HAP-1 (cell line): ENCODE measurements around the gene MAN1B1.

Experiments used
- DNase-seq, 2 experiments: peaks; one replicate each; pipeline ENCODE4 v3.0.0-alpha.2; 2016 to 2020; ENCODE audit warnings: low spot score in 2 of 2
- H3K27me3 ChIP-seq: fragments of 250-450 bp; sonication (Bioruptor Pico); 2 replicates; pipeline ENCODE4 v1.5.1; 2020; ENCODE audit warnings: low read depth, mild to moderate bottlenecking, moderate library complexity
- H3K36me3 ChIP-seq: fragments of 250-450 bp; sonication (Bioruptor Pico); replicated peaks from 2 replicates; pipeline ENCODE4 v1.5.1; 2020; ENCODE audit warnings: mild to moderate bottlenecking
- H3K4me1 ChIP-seq: fragments of 250-450 bp; sonication (Bioruptor Pico); 2 replicates; pipeline ENCODE4 v1.5.1; 2020; ENCODE audit warnings: mild to moderate bottlenecking
- H3K4me3 ChIP-seq: fragments of 250-450 bp; sonication (Bioruptor Pico); 2 replicates; pipeline ENCODE4 v1.5.1; 2020; ENCODE audit warnings: mild to moderate bottlenecking, moderate library complexity
- H3K9me3 ChIP-seq: fragments of 250-450 bp; sonication (Bioruptor Pico); 2 replicates; pipeline ENCODE4 v1.5.1; 2020; ENCODE audit warnings: mild to moderate bottlenecking, moderate library complexity
- in situ Hi-C: fragments of 300-500 bp; cut with MboI; formaldehyde crosslinking; loops from 3 replicates; pipeline ENCODE4 v1.14.3; 2020; ENCODE audit warnings: low sequenced_read_pairs, inconsistent platforms, mixed read lengths

MAN1B1 gene

GRCh38 chr9:137136261-137136880 is 49.6 kb downstream of the MAN1B1 start:
- in situ Hi-C loops: no loop called here
- H3K36me3 ChIP-seq: no peaks in the 10 kb centered on the region
- H3K4me3 ChIP-seq: no peak overlapping the region
- no peaks in the 10 kb centered on the region for H3K4me1 ChIP-seq
- peaks cover 48% of the 10 kb centered on the region for H3K27me3 ChIP-seq
- H3K9me3 ChIP-seq: no peaks in the 10 kb centered on the region
- no peak for DNase-seq

DNA sequence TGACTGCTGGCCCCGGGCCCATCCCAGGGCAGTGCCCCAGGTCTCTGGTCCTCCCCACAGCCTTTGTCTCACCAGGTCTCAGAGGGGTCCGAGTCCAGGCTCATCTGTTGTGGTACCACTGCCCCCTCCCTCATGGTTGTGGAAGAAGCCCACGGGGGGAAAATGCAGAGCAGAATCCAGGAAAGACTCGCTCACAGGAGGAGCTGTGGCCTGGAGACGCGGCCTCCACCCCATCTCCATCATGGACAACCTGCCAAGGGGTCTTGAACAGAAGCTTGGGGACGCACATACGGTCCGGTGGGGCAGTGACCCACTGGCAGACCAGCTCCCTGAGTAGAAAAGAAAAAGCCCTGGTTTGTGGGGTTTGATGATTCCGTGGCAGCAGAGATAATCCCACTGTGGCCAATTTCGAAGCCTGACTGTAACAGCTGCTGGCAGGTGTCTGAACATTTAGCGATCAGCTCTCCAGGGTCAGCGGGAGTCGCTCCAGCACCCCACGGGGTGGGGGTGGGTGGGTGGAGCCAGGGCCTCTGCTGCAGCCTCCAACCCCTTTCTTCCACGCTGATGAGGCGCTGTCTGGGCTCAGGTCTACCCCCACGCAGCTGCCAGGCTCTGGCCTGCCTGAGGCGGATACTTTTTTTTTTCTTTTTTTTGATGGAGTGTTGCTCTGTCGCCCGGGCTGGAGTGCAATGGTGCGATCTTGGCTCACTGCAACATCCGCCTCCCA is 50.3 kb downstream of the MAN1B1 start:
- no peaks in the 10 kb centered on the region for H3K9me3 ChIP-seq
- no peaks in the 10 kb centered on the region for H3K36me3 ChIP-seq
- no peaks in the 10 kb centered on the region for H3K4me1 ChIP-seq
- peaks cover 55% of the 10 kb centered on the region for H3K27me3 ChIP-seq
- no peak for DNase-seq
- in situ Hi-C loops: no loop called here
- no peak overlapping the region for H3K4me3 ChIP-seq

- Histone ChIP-seq H3K27me3 (peaks cover 64% of the 10 kb centered on the region), H3K4me1 (no peaks in the 10 kb centered on the region), H3K9me3 (no peaks in the 10 kb centered on the region), H3K36me3 (no peaks in the 10 kb centered on the region), H3K4me3 (no peak overlapping the region)
- peak in 1 of 2 experiments; percentile 57 for DNase-seq
- in situ Hi-C loops: no loop called here
Measured at GRCh38 chr9:137138058-137138721, 51.4 kb downstream of the MAN1B1 start.

GRCh38 chr9:137138722-137139467 is 52.1 kb downstream of the MAN1B1 start, which contains the start of gene GRIN1:
TSS of gene GRIN1 (plus strand) at chr9:137139154. CDS start at chr9:137139487, 333 bp downstream.
- Histone ChIP-seq H3K9me3 (no peaks in the 10 kb centered on the region), H3K4me1 (no peaks in the 10 kb centered on the region), H3K27me3 (peaks cover 71% of the 10 kb centered on the region), H3K4me3 (no peak within 1 kb of the TSS), H3K36me3 (no peaks in the 10 kb centered on the region)
- DNase-seq: peak in 1 of 2 experiments; percentile 62
- in situ Hi-C loops: no loop called here

GRCh38 chr9:137139468-137140150 is 52.8 kb downstream of the MAN1B1 start:
- in situ Hi-C loops: no loop called here
- no peaks in the 10 kb centered on the region for H3K36me3 ChIP-seq
- H3K4me3 ChIP-seq: no peak overlapping the region
- DNase-seq: no peak
- no peaks in the 10 kb centered on the region for H3K9me3 ChIP-seq
- peaks cover 75% of the 10 kb centered on the region for H3K27me3 ChIP-seq
- no peaks in the 10 kb centered on the region for H3K4me1 ChIP-seq

DNA sequence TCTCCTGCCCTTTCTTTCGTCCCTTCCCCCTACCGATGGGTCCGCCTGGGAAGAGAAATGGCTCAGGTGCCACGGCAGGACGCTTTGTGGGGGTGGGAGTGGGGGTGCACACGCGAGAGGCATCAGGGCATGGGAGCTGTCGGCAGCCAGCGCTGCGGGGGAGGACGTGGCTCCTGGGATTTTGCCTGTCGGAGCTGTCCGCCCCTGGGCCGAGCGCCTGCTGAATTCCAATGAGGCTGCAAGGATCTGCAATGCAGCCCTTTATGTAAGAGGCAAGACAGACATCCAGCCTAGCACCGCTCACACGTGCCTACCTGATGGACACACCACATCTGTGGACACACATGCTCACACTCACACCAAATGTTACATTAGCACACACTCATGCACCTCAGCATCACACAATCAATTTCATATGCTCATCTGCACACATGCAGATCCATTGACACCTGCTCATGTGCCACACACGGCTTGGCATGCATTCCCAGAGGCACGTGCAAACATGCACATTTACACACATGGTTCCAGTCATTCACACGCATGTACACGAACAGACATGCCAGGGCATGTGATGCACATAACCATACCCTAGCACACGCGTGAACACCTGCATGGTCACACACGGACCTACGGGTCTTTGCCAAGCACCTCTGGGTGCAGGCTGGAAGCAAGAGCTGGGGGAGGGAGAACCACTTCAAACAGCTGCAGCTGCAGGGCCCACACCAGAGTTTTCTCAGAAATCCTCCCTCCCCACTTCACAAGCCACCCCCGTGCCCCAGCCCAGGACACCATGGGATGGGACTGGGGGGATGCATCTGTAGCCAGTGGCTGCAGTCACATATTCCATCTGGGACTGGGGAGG is 53.6 kb downstream of the MAN1B1 start:
- H3K27me3 ChIP-seq: peaks cover 75% of the 10 kb centered on the region
- H3K4me1 ChIP-seq: no peaks in the 10 kb centered on the region
- in situ Hi-C loops: no loop called here
- DNase-seq: no peak
- H3K36me3 ChIP-seq: no peaks in the 10 kb centered on the region
- H3K4me3 ChIP-seq: no peak overlapping the region
- H3K9me3 ChIP-seq: no peaks in the 10 kb centered on the region

GRCh38 chr9:137141050-137141810 is 54.4 kb downstream of the MAN1B1 start:
- in situ Hi-C loops: no loop called here
- H3K36me3 ChIP-seq: no peaks in the 10 kb centered on the region
- H3K4me1 ChIP-seq: no peaks in the 10 kb centered on the region
- H3K9me3 ChIP-seq: no peaks in the 10 kb centered on the region
- peaks cover 78% of the 10 kb centered on the region for H3K27me3 ChIP-seq
- DNase-seq: no peak
- H3K4me3 ChIP-seq: no peak overlapping the region

- peaks cover 74% of the 10 kb centered on the region for H3K27me3 ChIP-seq
- in situ Hi-C loops: no loop called here
- H3K36me3 ChIP-seq: no peaks in the 10 kb centered on the region
Measured at GRCh38 chr9:137141976-137142936, 55.5 kb downstream of the MAN1B1 start.

DNA sequence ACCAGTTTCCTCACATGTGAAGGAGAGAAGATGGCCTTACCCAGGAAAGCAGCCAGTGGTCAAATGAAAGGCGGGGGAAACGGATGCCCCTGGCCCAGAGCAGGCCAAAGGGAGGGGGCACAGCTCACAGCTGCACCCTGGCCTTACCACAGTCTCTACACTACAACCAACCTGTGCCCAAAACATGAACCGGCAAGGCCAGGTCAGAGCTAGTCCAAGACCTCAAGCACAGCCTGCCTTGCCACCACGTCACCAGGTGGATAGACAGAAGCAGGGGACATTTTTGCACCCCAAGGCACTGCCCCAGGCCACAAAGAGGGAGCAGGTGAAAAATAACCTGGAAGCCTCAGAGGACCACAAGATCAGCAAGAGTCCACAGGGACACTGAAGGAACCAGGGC is 56.7 kb downstream of the MAN1B1 start:
- Histone ChIP-seq H3K4me1 (no peaks in the 10 kb centered on the region), H3K4me3 (no peak overlapping the region), H3K36me3 (no peaks in the 10 kb centered on the region), H3K9me3 (no peaks in the 10 kb centered on the region), H3K27me3 (peaks cover 62% of the 10 kb centered on the region)
- DNase-seq: no peak
- in situ Hi-C loops: no loop called here

More at GRCh38 chr9:137141976-137142936, 55.5 kb downstream of the MAN1B1 start:
- Histone ChIP-seq H3K9me3 (no peaks in the 10 kb centered on the region), H3K4me1 (no peaks in the 10 kb centered on the region), H3K4me3 (no peak overlapping the region)
- DNase-seq: no peak

- Histone ChIP-seq H3K36me3 (no peaks in the 10 kb centered on the region), H3K4me3 (no peak overlapping the region), H3K27me3 (peaks cover 40% of the 10 kb centered on the region), H3K9me3 (no peaks in the 10 kb centered on the region), H3K4me1 (peaks cover 8% of the 10 kb centered on the region)
- no peak for DNase-seq
- in situ Hi-C loops: no loop called here
Measured at GRCh38 chr9:137145731-137146526, 59.1 kb downstream of the MAN1B1 start.

- Histone ChIP-seq H3K27me3 (peaks cover 34% of the 10 kb centered on the region), H3K36me3 (no peaks in the 10 kb centered on the region), H3K9me3 (no peaks in the 10 kb centered on the region), H3K4me1 (peaks cover 10% of the 10 kb centered on the region), H3K4me3 (no peak overlapping the region)
- no peak for DNase-seq
- in situ Hi-C loops: no loop called here
Measured at GRCh38 chr9:137146527-137146918, 59.7 kb downstream of the MAN1B1 start.
